Upper lobe of left lung (tissue), 4 donors: ENCODE measurements around the gene IP6K1.

ENCODE experiments used
- CTCF ChIP-seq, 6 experiments: fragments of 450-650 bp in 4 of 6; fragments of 200-600 bp in 2 of 6; sonication (generic) in 2 of 6; IDR thresholded peaks; one replicate each; pipeline ENCODE4 v1.5.1; 2016 to 2019; ENCODE audit warnings: antibody characterized with exemption in 6 of 6
- POLR2AphosphoS5 ChIP-seq, 2 donors: sonication (generic); formaldehyde crosslinking; IDR thresholded peaks; one replicate each; pipeline ENCODE4 v1.5.1; 2017; ENCODE audit warnings: antibody characterized with exemption in 2 of 2

- no peak for TF ChIP-seq POLR2AphosphoS5 (IDR thresholded peaks at IDR 0.05)
- TF ChIP-seq CTCF (IDR thresholded peaks at IDR 0.05), result no peak
Observed at GRCh38 chr3:49732597-49732996, 53.7 kb downstream of the IP6K1 start.
